ENCODE data around the gene NELL1. TPM values are rescaled to one million over a fixed set of nuclear protein-coding genes. Genes with fewer than 3 reads are reported as not detected.

Gene NELL1
- total RNA-seq, 4 donors from 2014 or later = 0.27 TPM; not detected in 3

DNA sequence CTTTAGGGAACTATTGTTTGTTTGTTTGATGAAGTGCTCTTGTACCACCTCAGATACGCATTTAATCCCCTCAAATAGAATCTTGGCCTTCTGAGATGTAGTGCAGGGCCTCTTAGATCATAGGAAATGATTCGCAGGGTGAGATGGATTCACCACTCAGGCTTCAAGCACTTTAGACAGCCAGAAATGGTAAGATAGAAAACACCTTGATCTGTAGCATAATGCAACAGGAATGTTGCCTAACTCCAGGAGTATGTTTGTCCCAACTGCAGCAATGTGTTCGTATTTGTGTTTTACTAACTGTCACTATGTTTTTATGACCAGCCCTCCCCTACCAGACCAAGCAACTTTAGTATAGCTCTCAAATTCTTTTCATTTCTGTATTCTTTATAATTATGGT, 761.2 kb downstream of the NELL1 start:
- no peaks in the 10 kb centered on the region for H3K4me1 ChIP-seq
- no peaks in the 10 kb centered on the region for H3K9me3 ChIP-seq
- H3K36me3 ChIP-seq = no peaks in the 10 kb centered on the region
- in situ Hi-C loops (cut with MboI; ENCODE audit: low pct_ligation_motif_present in 1 of 4, low pct_unique_long_range_greater_than_20kb in 1 of 4, low sequenced_read_pairs in 3 of 4) (no loop called here), intact Hi-C loops (cut with DNase I; ENCODE audit: low total_unique reads) (no loop called here)
- no peak overlapping the region for H3K27ac ChIP-seq
- 46 to 62% methylated on average over 2 to 3 of the region's 3 CpGs for WGBS, 2 donors (ENCODE audit: low coverage in 1 of 2)
- no peak for DNase-seq
- TF ChIP-seq POLR2A (IDR thresholded peaks at IDR 0.05) (no peak), EP300 (IDR thresholded peaks at IDR 0.05; ENCODE audit: low read depth) (no peak), POLR2AphosphoS5 (IDR thresholded peaks at IDR 0.05) (no peak)
- TF ChIP-seq, protein P1, sequence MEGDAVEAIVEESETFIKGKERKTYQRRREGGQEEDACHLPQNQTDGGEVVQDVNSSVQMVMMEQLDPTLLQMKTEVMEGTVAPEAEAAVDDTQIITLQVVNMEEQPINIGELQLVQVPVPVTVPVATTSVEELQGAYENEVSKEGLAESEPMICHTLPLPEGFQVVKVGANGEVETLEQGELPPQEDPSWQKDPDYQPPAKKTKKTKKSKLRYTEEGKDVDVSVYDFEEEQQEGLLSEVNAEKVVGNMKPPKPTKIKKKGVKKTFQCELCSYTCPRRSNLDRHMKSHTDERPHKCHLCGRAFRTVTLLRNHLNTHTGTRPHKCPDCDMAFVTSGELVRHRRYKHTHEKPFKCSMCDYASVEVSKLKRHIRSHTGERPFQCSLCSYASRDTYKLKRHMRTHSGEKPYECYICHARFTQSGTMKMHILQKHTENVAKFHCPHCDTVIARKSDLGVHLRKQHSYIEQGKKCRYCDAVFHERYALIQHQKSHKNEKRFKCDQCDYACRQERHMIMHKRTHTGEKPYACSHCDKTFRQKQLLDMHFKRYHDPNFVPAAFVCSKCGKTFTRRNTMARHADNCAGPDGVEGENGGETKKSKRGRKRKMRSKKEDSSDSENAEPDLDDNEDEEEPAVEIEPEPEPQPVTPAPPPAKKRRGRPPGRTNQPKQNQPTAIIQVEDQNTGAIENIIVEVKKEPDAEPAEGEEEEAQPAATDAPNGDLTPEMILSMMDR (IDR thresholded peaks at IDR 0.05) = no peak
- H3K4me3 ChIP-seq = no peak overlapping the region
- no peaks in the 10 kb centered on the region for H3K27me3 ChIP-seq

DNA sequence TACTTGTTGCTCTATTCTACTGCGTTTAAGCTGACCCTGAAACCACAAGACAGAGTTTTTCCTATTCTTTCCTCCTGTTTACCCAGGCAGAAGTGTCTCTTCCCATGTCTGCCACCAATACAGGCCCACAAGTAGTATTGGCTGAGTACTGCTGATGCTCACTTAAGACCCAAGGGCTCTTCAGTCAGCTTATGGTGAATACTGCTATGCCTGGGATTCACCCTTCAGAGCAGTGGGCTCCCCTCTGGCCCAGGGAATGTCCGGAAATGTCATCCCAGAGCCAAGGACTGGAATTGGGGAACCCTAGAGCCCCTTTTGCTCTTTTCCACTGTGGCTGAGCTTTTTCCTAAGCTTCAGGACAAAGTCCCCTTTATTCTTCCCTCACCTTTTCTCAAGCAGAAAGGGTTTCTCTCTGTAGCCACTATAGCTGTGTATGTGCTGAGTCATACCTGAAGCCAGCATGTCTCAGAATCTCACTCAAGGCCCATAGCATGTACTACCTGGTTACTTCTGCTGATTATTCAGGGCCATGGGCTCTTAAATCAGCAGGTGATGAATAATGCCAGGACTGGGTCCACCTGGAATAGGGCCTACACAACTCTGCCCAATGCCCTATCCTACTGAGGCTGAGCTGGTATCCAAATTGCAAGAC, 777.7 kb downstream of the NELL1 start:
- no peaks in the 10 kb centered on the region for H3K36me3 ChIP-seq
- intact Hi-C loops (cut with DNase I; ENCODE audit: low total_unique reads) (no loop called here), in situ Hi-C loops (cut with MboI; ENCODE audit: low pct_ligation_motif_present in 1 of 4, low pct_unique_long_range_greater_than_20kb in 1 of 4, low sequenced_read_pairs in 3 of 4) (no loop called here)
- TF ChIP-seq EP300 (IDR thresholded peaks at IDR 0.05; ENCODE audit: low read depth) (no peak), POLR2A (IDR thresholded peaks at IDR 0.05) (no peak), POLR2AphosphoS5 (IDR thresholded peaks at IDR 0.05) (no peak)
- TF ChIP-seq, protein P1 (IDR thresholded peaks at IDR 0.05) = no peak
- no peaks in the 10 kb centered on the region for H3K27me3 ChIP-seq
- no peak for DNase-seq
- no peaks in the 10 kb centered on the region for H3K4me1 ChIP-seq
- no peak overlapping the region for H3K4me3 ChIP-seq
- H3K27ac ChIP-seq = no peak overlapping the region
- no peaks in the 10 kb centered on the region for H3K9me3 ChIP-seq
- 40 to 77% methylated on average over 1 to 2 of the region's 2 CpGs for WGBS, 2 donors (ENCODE audit: low coverage in 1 of 2)

DNA sequence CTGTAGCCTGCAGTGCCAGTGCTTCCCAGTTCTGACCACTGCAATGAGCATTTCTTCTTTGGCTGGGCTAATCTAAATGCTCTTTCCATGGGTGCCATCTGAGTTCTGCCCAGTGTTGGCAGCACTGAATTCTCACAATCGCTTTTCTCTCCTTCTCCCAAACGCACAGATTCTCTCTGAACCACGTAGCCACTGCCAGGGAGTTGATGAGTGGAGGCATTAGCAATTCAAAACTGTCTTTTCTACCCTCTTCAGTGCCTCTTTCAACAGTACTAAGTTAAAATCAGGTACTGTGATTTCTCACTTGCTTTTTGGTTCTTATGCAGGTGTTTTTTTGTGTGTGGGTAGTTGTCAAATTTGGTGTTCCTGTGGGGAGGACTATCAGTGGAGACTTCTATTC, 778.5 kb downstream of the NELL1 start:
- in situ Hi-C loops (cut with MboI; ENCODE audit: low pct_ligation_motif_present in 1 of 4, low pct_unique_long_range_greater_than_20kb in 1 of 4, low sequenced_read_pairs in 3 of 4) = no loop called here
- H3K27me3 ChIP-seq = no peaks in the 10 kb centered on the region
- H3K4me3 ChIP-seq = no peak overlapping the region
- no peaks in the 10 kb centered on the region for H3K9me3 ChIP-seq
- WGBS, 2 donors (ENCODE audit: low coverage in 1 of 2) = 65 to 67% methylated on average over 2 to 3 of the region's 3 CpGs
- no peaks in the 10 kb centered on the region for H3K4me1 ChIP-seq
- no peak for DNase-seq
- TF ChIP-seq POLR2AphosphoS5 (IDR thresholded peaks at IDR 0.05) (no peak), POLR2A (IDR thresholded peaks at IDR 0.05) (no peak), EP300 (IDR thresholded peaks at IDR 0.05; ENCODE audit: low read depth) (no peak)
- TF ChIP-seq, protein P1 (IDR thresholded peaks at IDR 0.05) = no peak
- H3K36me3 ChIP-seq = no peaks in the 10 kb centered on the region
- intact Hi-C loops (cut with DNase I; ENCODE audit: low total_unique reads) = no loop called here
- no peak overlapping the region for H3K27ac ChIP-seq

DNA sequence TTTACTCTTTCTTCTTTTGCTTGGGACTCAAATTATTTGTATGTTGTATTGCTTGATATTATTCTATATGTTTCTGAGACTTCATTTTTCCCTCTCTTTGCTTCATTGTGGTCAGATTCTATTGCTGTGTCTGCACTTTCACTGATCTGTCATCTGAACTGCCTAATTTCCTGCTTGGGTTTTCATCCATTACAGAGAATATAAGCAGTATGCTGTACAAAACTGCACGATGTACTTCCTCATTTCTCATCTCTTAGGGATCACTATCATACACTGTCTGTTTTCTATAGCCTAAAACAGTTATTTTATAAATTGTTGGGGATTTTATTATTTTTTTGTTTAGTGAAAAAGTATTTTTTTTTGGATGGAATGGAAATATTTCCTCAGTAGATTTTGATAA, 786.8 kb downstream of the NELL1 start:
- Histone ChIP-seq H3K36me3 (no peaks in the 10 kb centered on the region), H3K27me3 (no peaks in the 10 kb centered on the region), H3K4me1 (no peaks in the 10 kb centered on the region), H3K9me3 (no peaks in the 10 kb centered on the region), H3K4me3 (no peak overlapping the region), H3K27ac (no peak overlapping the region)
- TF ChIP-seq POLR2AphosphoS5 (IDR thresholded peaks at IDR 0.05) (no peak), EP300 (IDR thresholded peaks at IDR 0.05; ENCODE audit: low read depth) (no peak), POLR2A (IDR thresholded peaks at IDR 0.05) (no peak)
- TF ChIP-seq, protein P1 (IDR thresholded peaks at IDR 0.05) = no peak
- in situ Hi-C loops (cut with MboI; ENCODE audit: low pct_ligation_motif_present in 1 of 4, low pct_unique_long_range_greater_than_20kb in 1 of 4, low sequenced_read_pairs in 3 of 4) (no loop called here), intact Hi-C loops (cut with DNase I; ENCODE audit: low total_unique reads) (no loop called here)
- no peak for DNase-seq
- WGBS, 2 donors (ENCODE audit: low coverage in 1 of 2) = 33 to 55% methylated on average over 1 of the region's 1 CpG

Data from transverse colon (tissue), 4 donors.